SK-N-SH (cell line): ENCODE results near the gene OSBPL6. TPM values are rescaled to one million over a fixed set of nuclear protein-coding genes. Genes with fewer than 3 reads are reported as not detected.

Source experiments
- CTCF ChIA-PET: fragments of 300-600, 350-600 bp; formaldehyde crosslinking; extraction: SDS; loops from one replicate; lab custom pipeline; 2021; lab: Yijun Ruan, JAX
- POLR2A ChIA-PET: fragments of 350-600 bp; sonication (Branson Sonifier 250); formaldehyde crosslinking; extraction: SDS; loops from one replicate; lab custom pipeline; 2020; ENCODE audit warnings: antibody characterized with exemption, inconsistent platforms; lab: Yijun Ruan, JAX
- DNase-seq: peaks from one replicate; pipeline ENCODE4 v3.0.0; 2012
- H2AFZ ChIP-seq: fragments of 200-600 bp; sonication (generic); 2 replicates; pipeline ENCODE4 v1.8.1; 2016; ENCODE audit warnings: antibody characterized with exemption, mild to moderate bottlenecking, low read depth
- H3F3A ChIP-seq: fragments of 200-600 bp; sonication (generic); replicated peaks from 2 replicates; pipeline ENCODE3; 2016; ENCODE audit warnings: antibody characterized with exemption, mild to moderate bottlenecking; ENCODE audit not compliant: insufficient read depth
- H3K27ac ChIP-seq, 2 experiments: fragments of 200-500 bp in 1 of 2; fragments of 200-600 bp in 1 of 2; sonication (Bioruptor generic) in 1 of 2; sonication (generic), shearing (Covaris generic) in 1 of 2; 2 replicates each; pipeline versions ENCODE4 v1.5.1 to v1.6.1; 2014 to 2016; ENCODE audit warnings: low read depth in 2 of 2, inconsistent platforms in 1 of 2, low read length in 1 of 2, mild to moderate bottlenecking in 1 of 2, mixed read lengths in 1 of 2
- H3K27me3 ChIP-seq: fragments of 200-600 bp; sonication (generic), shearing (Covaris generic); 2 replicates; pipeline ENCODE4 v1.6.1; 2016; ENCODE audit warnings: mixed run types; ENCODE audit not compliant: insufficient read depth
- H3K36me3 ChIP-seq, 2 experiments: fragments of 200-500 bp in 1 of 2; fragments of 200-600 bp in 1 of 2; sonication (Bioruptor generic) in 1 of 2; sonication (generic) in 1 of 2; replicated peaks in 1 of 2; 2 replicates each; pipeline versions ENCODE3 to v1.5.1; 2014 to 2016; ENCODE audit warnings: low read length in 1 of 2, mild to moderate bottlenecking in 1 of 2; ENCODE audit not compliant: insufficient read depth in 2 of 2, control insufficient read depth in 1 of 2
- H3K4me1 ChIP-seq, 2 experiments: fragments of 200-500 bp in 1 of 2; fragments of 200-600 bp in 1 of 2; sonication (Bioruptor generic) in 1 of 2; sonication (generic), shearing (Covaris generic) in 1 of 2; 2 replicates each; pipeline versions ENCODE4 v1.5.1 to v1.6.1; 2014 to 2016; ENCODE audit warnings: low read depth in 1 of 2, low read length in 1 of 2, mixed run types in 1 of 2; ENCODE audit not compliant: insufficient read depth in 2 of 2, control insufficient read depth in 1 of 2
- H3K4me2 ChIP-seq: fragments of 200-600 bp; sonication (generic), shearing (Covaris generic); 2 replicates; pipeline ENCODE4 v1.6.1; 2017; ENCODE audit warnings: mixed run types
- H3K4me3 ChIP-seq, 2 experiments: fragments of 200-500 bp in 1 of 2; fragments of 200-600 bp in 1 of 2; sonication (Bioruptor generic) in 1 of 2; sonication (generic), shearing (Covaris generic) in 1 of 2; 2 replicates each; pipeline versions ENCODE4 v1.5.1 to v1.8.1; 2014 to 2016; ENCODE audit warnings: low read depth in 2 of 2, inconsistent platforms in 1 of 2, low read length in 1 of 2, mild to moderate bottlenecking in 1 of 2, mixed read lengths in 1 of 2, moderate library complexity in 1 of 2
- H3K79me2 ChIP-seq: fragments of 200-600 bp; sonication (generic); 2 replicates; pipeline ENCODE4 v1.8.1; 2017; ENCODE audit warnings: mild to moderate bottlenecking; ENCODE audit not compliant: insufficient read depth
- H3K9ac ChIP-seq: fragments of 200-600 bp; sonication (generic); 2 replicates; pipeline ENCODE4 v1.6.1; 2017; ENCODE audit warnings: mixed run types
- H3K9me2 ChIP-seq: fragments of 200-600 bp; sonication (generic); 2 replicates; pipeline ENCODE4 v1.6.1; 2017; ENCODE audit warnings: mixed run types
- H3K9me3 ChIP-seq: fragments of 200-600 bp; sonication (generic); 2 replicates; pipeline ENCODE4 v1.6.1; 2017; ENCODE audit warnings: mixed run types, mild to moderate bottlenecking, moderate library complexity
- H4K20me1 ChIP-seq: fragments of 200-600 bp; sonication (generic); 2 replicates; pipeline ENCODE4 v1.6.1; 2017; ENCODE audit warnings: mild to moderate bottlenecking, mixed run types; ENCODE audit not compliant: insufficient read depth
- CHD2 ChIP-seq: fragments of 150-350 bp; IDR thresholded peaks from 2 replicates; pipeline ENCODE4 v1.6.1; 2018; ENCODE audit warnings: low read length; ENCODE audit not compliant: partially characterized antibody
- CTCF ChIP-seq: fragments of 200-600 bp; sonication (generic); IDR thresholded peaks from 2 replicates; pipeline ENCODE4 v1.6.1; 2017; ENCODE audit warnings: antibody characterized with exemption, mild to moderate bottlenecking, moderate library complexity
- ELF1 ChIP-seq: IDR thresholded peaks from 2 replicates; pipeline ENCODE4 v1.4.0; 2012
- EZH2phosphoT487 ChIP-seq: fragments of 200-600 bp; sonication (generic); IDR thresholded peaks from 2 replicates; pipeline ENCODE4 v1.6.1; 2017; ENCODE audit warnings: low read depth, mixed run types, mild to moderate bottlenecking, antibody characterized with exemption, moderate library complexity, borderline replicate concordance
- GABPA ChIP-seq: IDR thresholded peaks from 2 replicates; pipeline ENCODE4 v1.4.0; 2012; ENCODE audit warnings: low read depth, mild to moderate bottlenecking
- IRF3 ChIP-seq: fragments of 150-350 bp; IDR thresholded peaks from 2 replicates; pipeline ENCODE4 v1.6.1; 2016; ENCODE audit warnings: mild to moderate bottlenecking, low read depth, low read length
- JUND ChIP-seq: IDR thresholded peaks from 2 replicates; pipeline ENCODE4 v1.4.0; 2012
- MEF2A ChIP-seq: IDR thresholded peaks from 2 replicates; pipeline ENCODE4 v1.4.0; 2012; ENCODE audit warnings: low read depth, borderline replicate concordance
- MXI1 ChIP-seq: IDR thresholded peaks from 2 replicates; pipeline ENCODE4 v1.6.1; 2012; ENCODE audit warnings: mild to moderate bottlenecking, low read depth, low read length, improper control_type of control experiment
- NFIC ChIP-seq: IDR thresholded peaks from 2 replicates; pipeline ENCODE4 v1.4.0; 2012; ENCODE audit warnings: borderline replicate concordance
- PBX3 ChIP-seq: IDR thresholded peaks from 2 replicates; pipeline ENCODE4; 2012
- POLR2AphosphoS5 ChIP-seq: IDR thresholded peaks from 2 replicates; pipeline ENCODE4 v1.6.1; 2012; ENCODE audit warnings: low read depth, low read length
- RAD21 ChIP-seq: IDR thresholded peaks from 2 replicates; pipeline ENCODE4 v1.6.1; 2012; ENCODE audit warnings: mild to moderate bottlenecking, low read length
- REST ChIP-seq: IDR thresholded peaks from 2 replicates; pipeline ENCODE4 v1.6.1; 2012; ENCODE audit warnings: mild to moderate bottlenecking, low read depth, low read length, moderate library complexity
- SIN3A ChIP-seq: IDR thresholded peaks from 2 replicates; pipeline ENCODE4 v1.6.1; 2012; ENCODE audit warnings: low read depth, mild to moderate bottlenecking, low read length, moderate library complexity, borderline replicate concordance
- SMC3 ChIP-seq: IDR thresholded peaks from 2 replicates; pipeline ENCODE4 v1.6.1; 2012; ENCODE audit warnings: low read depth, low read length, improper control_type of control experiment
- TAF1 ChIP-seq: IDR thresholded peaks from 2 replicates; pipeline ENCODE4 v1.6.1; 2012; ENCODE audit warnings: low read depth, mild to moderate bottlenecking, low read length, moderate library complexity, borderline replicate concordance
- TEAD4 ChIP-seq: IDR thresholded peaks from 2 replicates; pipeline ENCODE4 v1.4.0; 2012; ENCODE audit warnings: mild to moderate bottlenecking, borderline replicate concordance; ENCODE audit not compliant: insufficient read depth
- WGBS: methylation state at CpG from one replicate; pipeline ENCODE4 v1.1.6; 2017; ENCODE audit warnings: low lambda C conversion rate; 5-methylcytosine and 5-hydroxymethylcytosine counted together
- polyA plus RNA-seq, 3 experiments: library from polyadenylated mRNA; depleted of rRNA; stranded (reverse); fragments of >200 nt; gene quantifications; 2 replicates each; pipeline ENCODE4 v1.2.3, GENCODE V29; 2012

Gene OSBPL6
- polyA plus RNA-seq, 1 of the 3 experiments (the other 2 are of a cell fraction) = 2.7 TPM

- TF ChIP-seq REST = no peak
- no peak for TF ChIP-seq CHD2
- Histone ChIP-seq H3K36me3 (no peaks in the 10 kb centered on the region), H3K4me2 (peak overlapping the region; percentile 35), H3K4me1 (peaks cover 4 to 32% of the 10 kb centered on the region in 2 experiments; a peak in 3 of 4 replicates), H3K27me3 (no peaks in the 10 kb centered on the region), H3F3A (peaks cover 22% of the 10 kb centered on the region), H3K27ac (peak overlapping the region in 1 of 2 experiments; percentile 87; a peak in 2 of 4 replicates), H3K9me3 (no peaks in the 10 kb centered on the region), H3K4me3 (no peak overlapping the region), H4K20me1 (no peaks in the 10 kb centered on the region), H3K9ac (no peak overlapping the region), H2AFZ (peak overlapping the region; percentile 19; the same call in 1 of the 2 replicates), H3K79me2 (no peaks in the 10 kb centered on the region; the same call in 1 of the 2 replicates), H3K9me2 (no peaks in the 10 kb centered on the region)
- 90% methylated on average over 6 of the region's 6 CpGs for WGBS
- DNase-seq = no peak
- ChIA-PET CTCF (interaction anchor here (0.7 to 1.5 kb wide), 3 partner anchors 13 to 157 kb away, joined by 3 to 5 read pairs (median 3); no protein-coding TSS in a partner anchor), POLR2A (no interaction called here)
These were observed 83.5 kb downstream of the OSBPL6 start for GRCh38 chr2:178277741-178278197.

- no peak for DNase-seq
- Histone ChIP-seq H3K4me3 (no peak overlapping the region), H3K27me3 (no peaks in the 10 kb centered on the region), H3K4me1 (peaks cover 4 to 28% of the 10 kb centered on the region in 2 experiments; a peak in 3 of 4 replicates), H4K20me1 (no peaks in the 10 kb centered on the region), H3K79me2 (no peaks in the 10 kb centered on the region; the same call in 1 of the 2 replicates), H3K9me2 (no peaks in the 10 kb centered on the region), H3K9me3 (no peaks in the 10 kb centered on the region), H3K36me3 (no peaks in the 10 kb centered on the region), H3K4me2 (peak overlapping the region; percentile 35; the same call in 1 of the 2 replicates), H3K27ac (peak overlapping the region; percentile 17 to 87; a peak in 2 of 4 replicates), H3K9ac (peak overlapping the region; percentile 5; the same call in 1 of the 2 replicates), H3F3A (peaks cover 22% of the 10 kb centered on the region), H2AFZ (no peak overlapping the region)
- WGBS = 28% methylated on average over 2 of the region's 2 CpGs
- POLR2A ChIA-PET = no interaction called here
- CTCF ChIA-PET = interaction anchor here (0.9 to 1.5 kb wide), 3 partner anchors 14 to 135 kb away, joined by 4 to 5 read pairs (median 4); no protein-coding TSS in a partner anchor
- TF ChIP-seq TEAD4 = peak; percentile 87
- no peak for TF ChIP-seq SMC3
- peak; percentile 90 for TF ChIP-seq NFIC
- no peak for TF ChIP-seq CTCF
- TF ChIP-seq MEF2A = no peak
- TF ChIP-seq MXI1 = no peak
- TF ChIP-seq EZH2phosphoT487 = no peak
- no peak for TF ChIP-seq ELF1
- TF ChIP-seq CHD2 = no peak
- TF ChIP-seq RAD21 = no peak
- TF ChIP-seq IRF3 = no peak
- no peak for TF ChIP-seq TAF1
- 0 out of 2 replicates have a peak, but pooled peaks have one; percentile 50 for TF ChIP-seq SIN3A
- peak; percentile 64; the same call in 1 of the 2 replicates for TF ChIP-seq POLR2AphosphoS5
- no peak for TF ChIP-seq GABPA
- TF ChIP-seq PBX3 = peak; percentile 81
- TF ChIP-seq JUND = peak; percentile 87
These were observed 84.8 kb downstream of the OSBPL6 start for GRCh38 chr2:178279142-178279541.
